ENCODE data around the gene PTBP3. TPM values are rescaled to one million over a fixed set of nuclear protein-coding genes. Genes with fewer than 3 reads are reported as not detected.

Gene PTBP3
- total RNA-seq, 1 experiment from 2014 or later, result 141 TPM

DNA sequence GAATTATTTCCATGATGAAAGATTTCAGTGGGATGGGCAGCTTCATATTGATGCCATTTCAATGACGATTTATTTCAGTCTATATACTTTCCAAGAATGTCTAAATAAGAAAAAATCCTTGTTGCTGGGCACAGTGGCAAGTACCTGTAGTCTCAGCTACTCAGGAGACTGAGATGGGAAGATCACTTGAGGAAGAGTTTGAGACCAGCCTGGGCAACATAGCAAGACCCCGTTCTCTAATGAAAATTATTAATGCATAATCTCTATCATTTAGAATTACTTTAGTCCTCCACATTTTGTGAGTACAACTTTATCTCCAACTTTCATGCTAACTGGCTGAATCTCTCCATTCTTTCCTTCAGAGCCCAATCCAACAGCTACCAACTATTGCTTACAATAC, 52.5 kb downstream of the PTBP3 start:
- no TSS peak for BruUV-seq (replicated peaks)
- H3K4me2 ChIP-seq, result no peak overlapping the region
- peaks cover 21% of the 10 kb centered on the region for H3K36me3 ChIP-seq (ENCODE audit: low read depth)
- ChIA-PET POLR2A (ENCODE audit: unreplicated experiment) (interaction anchor here (0.7 kb wide), 1 partner anchor 133 kb away, joined by 6 read pairs; no protein-coding TSS in a partner anchor), CTCF (no interaction called here)
- no peak for TF ChIP-seq EZH2 (IDR thresholded peaks at IDR 0.05; ENCODE audit: low read depth)
- TF ChIP-seq, protein P1, sequence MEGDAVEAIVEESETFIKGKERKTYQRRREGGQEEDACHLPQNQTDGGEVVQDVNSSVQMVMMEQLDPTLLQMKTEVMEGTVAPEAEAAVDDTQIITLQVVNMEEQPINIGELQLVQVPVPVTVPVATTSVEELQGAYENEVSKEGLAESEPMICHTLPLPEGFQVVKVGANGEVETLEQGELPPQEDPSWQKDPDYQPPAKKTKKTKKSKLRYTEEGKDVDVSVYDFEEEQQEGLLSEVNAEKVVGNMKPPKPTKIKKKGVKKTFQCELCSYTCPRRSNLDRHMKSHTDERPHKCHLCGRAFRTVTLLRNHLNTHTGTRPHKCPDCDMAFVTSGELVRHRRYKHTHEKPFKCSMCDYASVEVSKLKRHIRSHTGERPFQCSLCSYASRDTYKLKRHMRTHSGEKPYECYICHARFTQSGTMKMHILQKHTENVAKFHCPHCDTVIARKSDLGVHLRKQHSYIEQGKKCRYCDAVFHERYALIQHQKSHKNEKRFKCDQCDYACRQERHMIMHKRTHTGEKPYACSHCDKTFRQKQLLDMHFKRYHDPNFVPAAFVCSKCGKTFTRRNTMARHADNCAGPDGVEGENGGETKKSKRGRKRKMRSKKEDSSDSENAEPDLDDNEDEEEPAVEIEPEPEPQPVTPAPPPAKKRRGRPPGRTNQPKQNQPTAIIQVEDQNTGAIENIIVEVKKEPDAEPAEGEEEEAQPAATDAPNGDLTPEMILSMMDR (conservative IDR thresholded peaks at IDR 0.05), result no peak
- H3K9me3 ChIP-seq (ENCODE audit: insufficient read depth, low read depth), result peaks cover 18% of the 10 kb centered on the region; the same call in 1 of the 2 replicates
- no peak for DNase-seq
- intact Hi-C loops (cut with micrococcal nuclease; ENCODE audit: unreplicated experiment), result no loop called here
- no peaks in the 10 kb centered on the region; the same call in 1 of the 2 replicates for H3K4me1 ChIP-seq (replicated peaks; ENCODE audit: insufficient read depth)
- H3K27me3 ChIP-seq (ENCODE audit: insufficient read depth, low read depth), result no peaks in the 10 kb centered on the region
- H4K20me1 ChIP-seq (ENCODE audit: insufficient read depth), result no peaks in the 10 kb centered on the region
- H3K4me3 ChIP-seq, result no peak overlapping the region
- no peaks in the 10 kb centered on the region for H3K9me2 ChIP-seq (ENCODE audit: insufficient read depth)
- H2AFZ ChIP-seq, result no peak overlapping the region
- peaks cover 75% of the 10 kb centered on the region for H3K79me2 ChIP-seq (ENCODE audit: low read depth)
- peaks cover 31% of the 10 kb centered on the region; the same call in 1 of the 2 replicates for H3F3A ChIP-seq (ENCODE audit: insufficient read depth, low read depth)
- H3K27ac ChIP-seq, result no peak overlapping the region

GRCh38 chr9:112279501-112279900, 53.9 kb downstream of the PTBP3 start:
- no TSS peak for BruUV-seq (replicated peaks)

DNA sequence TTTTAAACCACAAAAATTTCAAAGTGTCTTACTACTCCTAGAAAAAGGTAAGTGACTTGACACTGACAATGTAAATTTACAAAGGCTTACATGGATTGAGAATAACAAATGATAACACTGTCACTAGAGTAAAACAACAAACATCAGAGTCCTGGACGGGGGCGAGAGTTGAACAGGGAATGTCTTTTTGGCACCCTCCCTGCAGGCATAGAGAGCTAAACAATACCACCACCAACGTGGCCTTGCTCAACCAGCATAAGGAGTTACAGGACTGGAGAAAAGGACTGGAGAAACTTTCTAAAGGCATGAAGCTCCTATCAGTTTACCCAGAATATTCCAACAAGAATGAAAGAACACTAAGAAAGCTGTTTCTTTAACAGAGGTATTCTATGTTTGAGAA, 55.3 kb downstream of the PTBP3 start:
- H3K36me3 ChIP-seq (ENCODE audit: low read depth), result peaks cover 11% of the 10 kb centered on the region
- no peak overlapping the region for H3K4me3 ChIP-seq
- H3K79me2 ChIP-seq (ENCODE audit: low read depth), result peaks cover 86% of the 10 kb centered on the region
- ChIA-PET CTCF (interaction anchor here (0.5 kb wide), 1 partner anchor 19 kb away, joined by 3 read pairs; no protein-coding TSS in a partner anchor), POLR2A (ENCODE audit: unreplicated experiment) (interaction anchor here (0.7 kb wide), 1 partner anchor 101 kb away, joined by 4 read pairs; no protein-coding TSS in a partner anchor)
- no TSS peak for BruUV-seq (replicated peaks)
- H3K4me2 ChIP-seq, result no peak overlapping the region
- DNase-seq, result no peak
- no peaks in the 10 kb centered on the region for H3K27me3 ChIP-seq (ENCODE audit: insufficient read depth, low read depth)
- TF ChIP-seq, protein P1 (conservative IDR thresholded peaks at IDR 0.05), result no peak
- TF ChIP-seq EZH2 (IDR thresholded peaks at IDR 0.05; ENCODE audit: low read depth), result no peak
- no peaks in the 10 kb centered on the region for H4K20me1 ChIP-seq (ENCODE audit: insufficient read depth)
- no peak overlapping the region for H2AFZ ChIP-seq
- no peaks in the 10 kb centered on the region for H3K9me2 ChIP-seq (ENCODE audit: insufficient read depth)
- H3K27ac ChIP-seq, result no peak overlapping the region
- H3F3A ChIP-seq (ENCODE audit: insufficient read depth, low read depth), result peaks cover 49% of the 10 kb centered on the region
- H3K9me3 ChIP-seq (ENCODE audit: insufficient read depth, low read depth), result peaks cover under 1% of the 10 kb centered on the region; the same call in 1 of the 2 replicates
- intact Hi-C loops (cut with micrococcal nuclease; ENCODE audit: unreplicated experiment), result no loop called here
- H3K4me1 ChIP-seq (replicated peaks; ENCODE audit: insufficient read depth), result peaks cover 18% of the 10 kb centered on the region

More at GRCh38 chr9:112279501-112279900, 53.9 kb downstream of the PTBP3 start:
- H3F3A ChIP-seq (ENCODE audit: insufficient read depth, low read depth), result peaks cover 38% of the 10 kb centered on the region
- no peak overlapping the region for H3K27ac ChIP-seq
- H3K79me2 ChIP-seq (ENCODE audit: low read depth), result peaks cover 79% of the 10 kb centered on the region
- no peak for TF ChIP-seq EZH2 (IDR thresholded peaks at IDR 0.05; ENCODE audit: low read depth)
- TF ChIP-seq, protein P1 (conservative IDR thresholded peaks at IDR 0.05), result no peak
- DNase-seq, result no peak
- intact Hi-C loops (cut with micrococcal nuclease; ENCODE audit: unreplicated experiment), result no loop called here
- H3K27me3 ChIP-seq (ENCODE audit: insufficient read depth, low read depth), result no peaks in the 10 kb centered on the region
- POLR2A ChIA-PET (ENCODE audit: unreplicated experiment), result no interaction called here
- peaks cover 24% of the 10 kb centered on the region for H3K36me3 ChIP-seq (ENCODE audit: low read depth)
- CTCF ChIA-PET, result no interaction called here
- H4K20me1 ChIP-seq (ENCODE audit: insufficient read depth), result no peaks in the 10 kb centered on the region
- H3K9me3 ChIP-seq (ENCODE audit: insufficient read depth, low read depth), result peaks cover 12% of the 10 kb centered on the region; the same call in 1 of the 2 replicates
- no peak overlapping the region for H3K4me2 ChIP-seq
- H2AFZ ChIP-seq, result no peak overlapping the region
- H3K4me1 ChIP-seq (replicated peaks; ENCODE audit: insufficient read depth), result peaks cover 5% of the 10 kb centered on the region
- H3K9me2 ChIP-seq (ENCODE audit: insufficient read depth), result no peaks in the 10 kb centered on the region
- no peak overlapping the region for H3K4me3 ChIP-seq
